ENCODE measurements around the gene ABCC11.
"Not testable (repeated sequence)": the region's sequence is repeated elsewhere in the genome, so short reads cannot be mapped to it uniquely, and the experiment has no call there.

Gene ABCC11

DNA sequence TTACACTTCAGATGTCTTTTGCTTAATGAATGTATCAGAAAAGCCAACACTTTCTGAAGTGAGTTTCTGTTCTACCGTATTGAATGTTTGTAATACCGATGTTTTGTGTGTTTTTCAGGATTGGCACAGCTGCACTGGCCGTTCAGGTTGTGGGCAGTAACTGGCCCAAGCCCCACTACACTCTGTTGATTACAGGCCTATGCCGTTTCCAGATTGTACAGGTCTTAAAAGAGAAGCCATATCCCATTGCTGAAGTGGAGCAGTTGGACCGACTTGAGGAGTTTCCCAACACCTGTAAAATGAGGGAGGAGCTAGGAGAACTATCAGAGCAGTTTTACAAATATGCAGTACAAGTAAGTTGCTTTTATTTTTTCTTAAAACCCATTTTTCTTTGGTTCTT lies 4.7 kb upstream of the ABCC11 start:
- TF ChIP-seq, protein P1, sequence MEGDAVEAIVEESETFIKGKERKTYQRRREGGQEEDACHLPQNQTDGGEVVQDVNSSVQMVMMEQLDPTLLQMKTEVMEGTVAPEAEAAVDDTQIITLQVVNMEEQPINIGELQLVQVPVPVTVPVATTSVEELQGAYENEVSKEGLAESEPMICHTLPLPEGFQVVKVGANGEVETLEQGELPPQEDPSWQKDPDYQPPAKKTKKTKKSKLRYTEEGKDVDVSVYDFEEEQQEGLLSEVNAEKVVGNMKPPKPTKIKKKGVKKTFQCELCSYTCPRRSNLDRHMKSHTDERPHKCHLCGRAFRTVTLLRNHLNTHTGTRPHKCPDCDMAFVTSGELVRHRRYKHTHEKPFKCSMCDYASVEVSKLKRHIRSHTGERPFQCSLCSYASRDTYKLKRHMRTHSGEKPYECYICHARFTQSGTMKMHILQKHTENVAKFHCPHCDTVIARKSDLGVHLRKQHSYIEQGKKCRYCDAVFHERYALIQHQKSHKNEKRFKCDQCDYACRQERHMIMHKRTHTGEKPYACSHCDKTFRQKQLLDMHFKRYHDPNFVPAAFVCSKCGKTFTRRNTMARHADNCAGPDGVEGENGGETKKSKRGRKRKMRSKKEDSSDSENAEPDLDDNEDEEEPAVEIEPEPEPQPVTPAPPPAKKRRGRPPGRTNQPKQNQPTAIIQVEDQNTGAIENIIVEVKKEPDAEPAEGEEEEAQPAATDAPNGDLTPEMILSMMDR (IDR thresholded peaks at IDR 0.05; ENCODE audit: insufficient read depth, low read depth, low read length, missing control alignments): no peak

DNA sequence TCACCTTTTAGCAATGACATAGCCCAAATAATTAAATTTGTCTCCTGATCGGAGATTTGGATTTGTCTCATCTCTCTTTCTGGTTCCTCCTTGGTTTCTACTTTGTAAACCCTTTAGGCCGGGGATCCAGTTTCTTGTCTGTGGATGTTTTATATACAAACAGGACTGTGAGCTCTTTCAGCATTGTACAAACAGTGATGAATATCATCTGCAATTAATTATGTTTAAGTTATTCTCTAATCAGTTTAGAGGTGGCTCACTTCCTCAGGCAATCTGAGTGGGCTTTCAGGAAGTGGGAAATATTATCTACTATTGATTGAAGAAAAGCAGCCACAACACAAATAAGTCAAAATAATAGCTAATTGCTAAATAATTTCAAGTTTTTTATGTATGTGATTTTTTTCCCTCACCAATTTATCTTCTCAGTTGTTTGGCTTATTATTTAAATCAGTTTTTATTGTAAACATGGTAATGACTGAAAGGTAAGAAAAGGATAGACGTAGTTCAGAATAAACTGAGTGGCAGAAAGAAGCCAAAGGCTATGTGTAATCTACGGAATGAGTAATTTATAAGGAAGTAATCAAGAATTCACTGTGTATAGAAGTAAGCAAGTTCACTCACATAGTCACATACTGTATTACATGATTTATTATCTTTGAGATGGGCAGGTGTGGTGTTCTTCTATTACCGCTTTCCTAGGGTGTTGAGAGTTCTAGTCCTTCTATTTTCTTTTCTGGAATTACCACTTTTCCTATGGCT lies 3.4 kb upstream of the ABCC11 start:
- no peak for DNase-seq (ENCODE audit: low read depth)
- TF ChIP-seq, protein P1 (IDR thresholded peaks at IDR 0.05; ENCODE audit: insufficient read depth, low read depth, low read length, missing control alignments): no peak
- no peak overlapping the region for H3K4me3 ChIP-seq (ENCODE audit: low read depth, low read length)

More for the DNA sequence above, 4.7 kb upstream of the ABCC11 start:
- DNase-seq (ENCODE audit: low read depth): no peak
- H3K4me3 ChIP-seq (ENCODE audit: low read depth, low read length): no peak overlapping the region

DNA sequence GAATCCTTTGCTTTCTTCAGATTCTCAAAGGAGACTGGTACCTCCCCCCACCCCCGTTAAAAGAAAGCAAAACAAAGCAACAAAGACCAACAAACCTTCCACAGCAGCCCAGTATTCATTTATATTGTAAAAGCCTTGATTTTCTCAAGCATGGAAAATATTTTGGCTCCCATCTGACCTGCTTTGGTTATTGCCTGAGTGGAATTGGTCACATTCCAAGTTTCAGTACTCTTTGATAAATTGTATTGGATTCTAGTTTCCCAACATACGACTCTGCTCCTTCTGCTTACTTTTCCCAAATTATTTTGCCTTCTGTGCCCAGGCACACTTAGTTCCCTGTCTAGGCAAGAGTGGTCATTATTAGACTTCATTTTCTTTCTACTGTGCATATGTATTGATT lies 1.3 kb downstream of the ABCC11 start:
- DNase-seq (ENCODE audit: low read depth): no peak
- peak overlapping the region; percentile 19; the same call in 1 of the 2 replicates for H3K4me3 ChIP-seq (ENCODE audit: low read depth, low read length)
- TF ChIP-seq, protein P1 (IDR thresholded peaks at IDR 0.05; ENCODE audit: insufficient read depth, low read depth, low read length, missing control alignments): no peak

DNA sequence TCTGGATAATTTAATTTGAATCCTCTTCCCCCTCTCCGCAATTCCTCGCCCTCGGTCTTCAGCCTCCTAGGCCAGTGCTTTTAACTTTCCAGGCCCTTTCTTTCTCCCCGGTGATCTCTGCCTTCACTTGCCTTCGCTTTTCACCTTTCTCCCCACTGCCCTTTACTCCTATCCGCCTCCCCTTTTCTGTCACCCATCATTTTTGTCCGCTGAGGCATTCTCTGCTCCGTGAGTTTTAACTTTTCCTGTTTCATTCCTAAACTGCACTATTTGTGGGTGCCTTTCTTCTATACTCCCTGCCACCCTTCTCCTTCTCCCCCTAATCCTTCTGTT lies 2.5 kb downstream of the ABCC11 start:
- TF ChIP-seq, protein P1 (IDR thresholded peaks at IDR 0.05; ENCODE audit: insufficient read depth, low read depth, low read length, missing control alignments): no peak
- DNase-seq (ENCODE audit: low read depth): no peak
- peak overlapping the region; percentile 88 for H3K4me3 ChIP-seq (ENCODE audit: low read depth, low read length)

DNA sequence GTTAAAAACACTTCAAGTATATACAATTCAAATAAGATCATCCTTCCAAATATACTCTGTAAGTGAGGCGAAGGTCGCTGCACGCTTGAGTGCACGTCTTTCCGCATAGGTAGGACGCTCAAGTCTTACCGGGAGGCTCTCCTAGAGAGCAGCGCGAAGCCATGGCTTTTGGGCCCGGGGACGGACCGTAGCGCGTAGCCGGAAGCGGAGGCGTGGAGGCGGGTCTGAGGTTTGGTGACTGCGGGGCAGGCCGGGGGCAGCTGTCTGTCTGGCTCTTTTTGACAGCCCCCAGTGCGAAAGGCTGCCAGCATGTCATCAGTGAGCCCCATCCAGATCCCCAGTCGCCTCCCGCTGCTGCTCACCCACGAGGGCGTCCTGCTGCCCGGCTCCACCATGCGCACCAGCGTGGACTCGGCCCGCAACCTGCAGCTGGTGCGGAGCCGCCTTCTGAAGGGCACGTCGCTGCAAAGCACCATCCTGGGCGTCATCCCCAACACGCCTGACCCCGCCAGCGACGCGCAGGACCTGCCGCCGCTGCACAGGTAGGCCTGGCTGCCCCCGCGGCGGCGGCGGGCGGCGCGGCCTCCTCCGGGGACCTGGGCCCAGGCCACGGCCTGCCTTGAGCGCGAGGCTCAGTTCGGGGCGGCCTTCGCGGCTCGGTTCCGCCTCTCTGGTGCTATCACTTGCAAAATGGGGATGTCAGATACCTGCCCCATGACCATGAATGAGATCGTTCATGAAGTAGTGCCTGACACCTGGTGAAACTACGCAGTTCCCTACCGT lies 3.1 kb downstream of the ABCC11 start, which contains the start of gene LONP2:
Gene LONP2 (plus strand): TSS at position 221 of the 783 bp plus-strand sequence. CDS start 89 bp downstream, at position 310.
- peak; percentile 94 for DNase-seq (ENCODE audit: low read depth)
- peak within 1 kb of the TSS; percentile 88 for H3K4me3 ChIP-seq (ENCODE audit: low read depth, low read length)
- TF ChIP-seq, protein P1 (IDR thresholded peaks at IDR 0.05; ENCODE audit: insufficient read depth, low read depth, low read length, missing control alignments): no peak

DNA sequence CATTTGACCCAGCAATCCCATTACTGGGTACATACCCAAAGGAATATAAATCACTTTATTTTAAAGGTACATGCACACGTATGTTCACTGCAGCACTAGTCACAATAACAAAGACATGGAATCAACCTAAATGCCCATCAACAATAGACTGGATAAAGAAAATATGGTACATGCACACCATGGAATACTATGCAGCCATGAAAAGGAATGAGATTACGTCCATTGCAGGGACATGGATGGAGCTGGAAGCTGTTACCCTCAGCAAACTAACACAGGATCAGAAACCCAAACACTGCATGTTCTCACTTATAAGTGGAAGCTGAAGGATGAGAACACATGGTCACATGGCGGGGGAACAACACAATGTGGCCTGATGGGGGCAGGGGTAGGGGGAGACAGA lies 7.2 kb downstream of the ABCC11 start:
- H3K4me3 ChIP-seq (ENCODE audit: low read depth, low read length); DNase-seq (ENCODE audit: low read depth): not testable (repeated sequence)

DNA sequence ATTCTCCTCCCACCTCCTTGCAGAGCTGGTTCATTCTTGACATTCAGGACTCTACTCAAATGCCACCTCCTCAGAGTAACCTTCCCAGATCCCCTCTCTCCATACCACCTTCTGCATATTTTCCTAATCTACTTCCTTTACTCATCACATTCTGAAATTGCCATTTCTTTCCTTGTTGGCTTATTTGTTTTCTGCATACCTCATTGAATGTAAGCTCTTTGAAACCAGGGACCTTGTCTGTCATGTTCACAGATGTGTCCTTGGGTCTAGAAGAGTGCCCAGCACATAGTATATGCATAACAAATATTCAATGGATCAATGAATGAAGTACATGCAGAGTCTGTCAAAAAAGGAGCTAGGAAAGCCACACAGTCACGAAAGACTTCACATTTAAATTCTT lies 11.1 kb downstream of the ABCC11 start:
- no peak for DNase-seq (ENCODE audit: low read depth)
- TF ChIP-seq, protein P1 (IDR thresholded peaks at IDR 0.05; ENCODE audit: insufficient read depth, low read depth, low read length, missing control alignments): no peak
- H3K4me3 ChIP-seq (ENCODE audit: low read depth, low read length): no peak overlapping the region

Measured in GM12865 (cell line).